ENCODE measurements around the gene MOCOS.
"Not testable (repeated sequence)": the region's sequence is repeated elsewhere in the genome, so short reads cannot be mapped to it uniquely, and the experiment has no call there.

MOCOS gene

GRCh38 chr18:36205166-36205565 lies 17.9 kb downstream of the MOCOS start:
- no peak for DNase-seq

- DNase-seq, result no peak
Observed at GRCh38 chr18:36207303-36207702, 20.0 kb downstream of the MOCOS start.

GRCh38 chr18:36207969-36208368 lies 20.7 kb downstream of the MOCOS start:
- DNase-seq, result not testable (repeated sequence)

GRCh38 chr18:36211612-36212065 lies 24.3 kb downstream of the MOCOS start:
- DNase-seq, result no peak

GRCh38 chr18:36212301-36213171 lies 25.2 kb downstream of the MOCOS start:
- DNase-seq, result no peak

- no peak for DNase-seq
Observed at GRCh38 chr18:36214811-36215210, 27.5 kb downstream of the MOCOS start.

- DNase-seq, result no peak
Observed at GRCh38 chr18:36215577-36215976, 28.3 kb downstream of the MOCOS start.

GRCh38 chr18:36217348-36217747 lies 30.1 kb downstream of the MOCOS start:
- DNase-seq, result no peak

GRCh38 chr18:36229188-36229587 lies 41.9 kb downstream of the MOCOS start:
- DNase-seq, result no peak

GRCh38 chr18:36240510-36240909 lies 53.2 kb downstream of the MOCOS start:
- not testable (repeated sequence) for DNase-seq

- no peak for DNase-seq
Observed at GRCh38 chr18:36241831-36242230, 54.5 kb downstream of the MOCOS start.

GRCh38 chr18:36247036-36247435 lies 59.7 kb downstream of the MOCOS start:
- peak; percentile 93 for DNase-seq

- DNase-seq, result no peak
Observed at GRCh38 chr18:36249392-36249791, 62.1 kb downstream of the MOCOS start.

- DNase-seq, result no peak
Observed at GRCh38 chr18:36250827-36251226, 63.5 kb downstream of the MOCOS start.

GRCh38 chr18:36255072-36255698 lies 67.9 kb downstream of the MOCOS start:
- DNase-seq, result no peak

- DNase-seq, result no peak
Observed at GRCh38 chr18:36256094-36256493, 68.8 kb downstream of the MOCOS start.

GRCh38 chr18:36262971-36263370 lies 75.7 kb downstream of the MOCOS start:
- no peak for DNase-seq

GRCh38 chr18:36264283-36264682 lies 77.0 kb downstream of the MOCOS start:
- no peak for DNase-seq

GRCh38 chr18:36265015-36265414 lies 77.7 kb downstream of the MOCOS start:
- DNase-seq, result no peak

GRCh38 chr18:36269157-36269556 lies 81.9 kb downstream of the MOCOS start:
- no peak for DNase-seq

- DNase-seq, result no peak
Observed at GRCh38 chr18:36271153-36271552, 83.9 kb downstream of the MOCOS start.

GRCh38 chr18:36273347-36273746 lies 86.0 kb downstream of the MOCOS start:
- DNase-seq, result no peak

- no peak for DNase-seq
Observed at GRCh38 chr18:36274083-36274715, 86.9 kb downstream of the MOCOS start.

GRCh38 chr18:36275561-36275960 lies 88.3 kb downstream of the MOCOS start:
- no peak for DNase-seq

All from islet precursor cell (in vitro differentiated cells).